ENCODE data around the gene ADARB2. TPM values are rescaled to one million over a fixed set of nuclear protein-coding genes. Genes with fewer than 3 reads are reported as not detected.

The ADARB2 gene
- total RNA-seq, 2 donors from 2014 or later: 1.1 to 1.8 TPM

- Mint-ChIP-seq H3K9me3 (peaks cover 12% of the 10 kb centered on the region), H3K4me1 (no peaks in the 10 kb centered on the region), H3K36me3 (ENCODE audit: low read depth) (no peaks in the 10 kb centered on the region), H3K27me3 (ENCODE audit: insufficient read depth) (peaks cover 3% of the 10 kb centered on the region), H3K4me3 (no peak overlapping the region), H3K27ac (no peak overlapping the region)
- no peaks in the 10 kb centered on the region for H3K4me1 ChIP-seq (ENCODE audit: control insufficient read depth, insufficient read depth, low read length)
- H3K27me3 ChIP-seq (ENCODE audit: control insufficient read depth, insufficient read depth, low read length, poor library complexity, severe bottlenecking): no peaks in the 10 kb centered on the region
- no peak for DNase-seq
- peak overlapping the region; percentile 32 for H3K27ac ChIP-seq (ENCODE audit: low read depth, low read length)
- H3K9me3 ChIP-seq (ENCODE audit: control insufficient read depth, low read length): peaks cover 8% of the 10 kb centered on the region
- no peaks in the 10 kb centered on the region for H3K36me3 ChIP-seq (ENCODE audit: control insufficient read depth, insufficient read depth, low read length)
- no peak for TF ChIP-seq CTCF (conservative IDR thresholded peaks at IDR 0.05)
- no peak overlapping the region for H3K9ac ChIP-seq (ENCODE audit: extremely low read depth, low read length, poor library complexity, severe bottlenecking)
- H3K4me3 ChIP-seq (ENCODE audit: low read length): no peak overlapping the region
- 90 to 95% methylated on average over 17 to 20 of the region's 20 CpGs for WGBS, 2 experiments (ENCODE audit: insufficient coverage in 1 of 2, insufficient read length in 1 of 2)
Observed at GRCh38 chr10:1665021-1665661, 72.2 kb downstream of the ADARB2 start.

- Mint-ChIP-seq H3K36me3 (ENCODE audit: low read depth) (no peaks in the 10 kb centered on the region), H3K27ac (no peak overlapping the region), H3K4me3 (no peak overlapping the region), H3K9me3 (peaks cover 12% of the 10 kb centered on the region), H3K27me3 (ENCODE audit: insufficient read depth) (peaks cover 3% of the 10 kb centered on the region), H3K4me1 (no peaks in the 10 kb centered on the region)
- 81 to 92% methylated on average over 15 of the region's 15 CpGs for WGBS, 2 experiments (ENCODE audit: insufficient coverage in 1 of 2, insufficient read length in 1 of 2)
- TF ChIP-seq CTCF (conservative IDR thresholded peaks at IDR 0.05): no peak
- Histone ChIP-seq H3K27ac (ENCODE audit: low read depth, low read length) (peak overlapping the region; percentile 32), H3K4me3 (ENCODE audit: low read length) (no peak overlapping the region), H3K27me3 (ENCODE audit: control insufficient read depth, insufficient read depth, low read length, poor library complexity, severe bottlenecking) (no peaks in the 10 kb centered on the region), H3K36me3 (ENCODE audit: control insufficient read depth, insufficient read depth, low read length) (no peaks in the 10 kb centered on the region), H3K9me3 (ENCODE audit: control insufficient read depth, low read length) (peaks cover 8% of the 10 kb centered on the region), H3K4me1 (ENCODE audit: control insufficient read depth, insufficient read depth, low read length) (no peaks in the 10 kb centered on the region), H3K9ac (ENCODE audit: extremely low read depth, low read length, poor library complexity, severe bottlenecking) (no peak overlapping the region)
- DNase-seq: no peak
Observed at GRCh38 chr10:1664333-1664964, 72.9 kb downstream of the ADARB2 start.

GRCh38 chr10:1663226-1663625 lies 74.1 kb downstream of the ADARB2 start:
- no peaks in the 10 kb centered on the region for H3K4me1 ChIP-seq (ENCODE audit: control insufficient read depth, insufficient read depth, low read length)
- 91 to 94% methylated on average over 16 to 17 of the region's 17 CpGs for WGBS, 2 experiments (ENCODE audit: insufficient coverage in 1 of 2, insufficient read length in 1 of 2)
- peaks cover 8% of the 10 kb centered on the region for H3K9me3 ChIP-seq (ENCODE audit: control insufficient read depth, low read length)
- Mint-ChIP-seq H3K9me3 (peaks cover 12% of the 10 kb centered on the region), H3K27ac (no peak overlapping the region), H3K4me3 (no peak overlapping the region), H3K27me3 (ENCODE audit: insufficient read depth) (peaks cover 3% of the 10 kb centered on the region), H3K4me1 (no peaks in the 10 kb centered on the region), H3K36me3 (ENCODE audit: low read depth) (no peaks in the 10 kb centered on the region)
- no peak overlapping the region for H3K4me3 ChIP-seq (ENCODE audit: low read length)
- no peaks in the 10 kb centered on the region for H3K27me3 ChIP-seq (ENCODE audit: control insufficient read depth, insufficient read depth, low read length, poor library complexity, severe bottlenecking)
- no peaks in the 10 kb centered on the region for H3K36me3 ChIP-seq (ENCODE audit: control insufficient read depth, insufficient read depth, low read length)
- H3K27ac ChIP-seq (ENCODE audit: low read depth, low read length): no peak overlapping the region
- H3K9ac ChIP-seq (ENCODE audit: extremely low read depth, low read length, poor library complexity, severe bottlenecking): no peak overlapping the region
- no peak for DNase-seq
- no peak for TF ChIP-seq CTCF (conservative IDR thresholded peaks at IDR 0.05)
